A549 (cell line): Measurements from ENCODE around the gene PDPR.

ENCODE experiments used
- FOSL2 ChIP-seq, 2 experiments: fragments of 450-650 bp in 1 of 2; fragments of >200 bp in 1 of 2; sonication (Bioruptor Twin) in 1 of 2; formaldehyde crosslinking; IDR thresholded peaks; 2 replicates each; pipeline versions ENCODE4 v1.5.0 to v1.6.1; 2016 to 2020; ENCODE audit warnings: mild to moderate bottlenecking in 1 of 2, moderate library complexity in 1 of 2
- POLR2A ChIP-seq: IDR thresholded peaks from 2 replicates; pipeline ENCODE4 v1.6.1; 2012; ENCODE audit warnings: mild to moderate bottlenecking, low read length
- TF ChIP-seq, protein P1 (sequence below): fragments of 200-600 bp; sonication (generic); IDR thresholded peaks from 2 replicates; pipeline ENCODE4 v1.6.1; 2016; ENCODE audit warnings: antibody characterized with exemption, mild to moderate bottlenecking, moderate library complexity
- TF ChIP-seq, protein P2 (sequence below): fragments of >200 bp; sonication (Bioruptor Twin); formaldehyde crosslinking; IDR thresholded peaks from 3 replicates; pipeline ENCODE4 v1.5.1; 2016

DNA sequence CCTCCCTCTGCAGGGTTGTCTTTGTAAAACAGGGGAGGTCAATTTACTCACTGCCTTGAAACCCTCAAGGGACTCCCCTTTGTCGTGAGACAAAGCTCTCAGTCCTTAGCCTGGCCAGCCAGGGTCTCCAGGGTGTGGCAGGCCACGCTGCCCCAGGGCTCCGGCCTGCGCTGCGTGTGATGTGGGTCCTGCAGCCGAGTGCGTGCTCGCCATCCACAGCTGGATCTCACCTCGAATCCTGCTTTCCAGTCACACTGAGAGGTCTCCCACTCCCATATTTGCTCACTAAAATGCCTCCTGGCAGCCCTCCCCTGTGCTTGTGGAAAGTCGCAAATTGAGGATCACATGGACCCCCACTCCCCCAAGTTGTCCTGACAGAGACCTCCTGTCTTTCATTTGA is 49.5 kb downstream of the PDPR start:
- TF ChIP-seq, protein P1, sequence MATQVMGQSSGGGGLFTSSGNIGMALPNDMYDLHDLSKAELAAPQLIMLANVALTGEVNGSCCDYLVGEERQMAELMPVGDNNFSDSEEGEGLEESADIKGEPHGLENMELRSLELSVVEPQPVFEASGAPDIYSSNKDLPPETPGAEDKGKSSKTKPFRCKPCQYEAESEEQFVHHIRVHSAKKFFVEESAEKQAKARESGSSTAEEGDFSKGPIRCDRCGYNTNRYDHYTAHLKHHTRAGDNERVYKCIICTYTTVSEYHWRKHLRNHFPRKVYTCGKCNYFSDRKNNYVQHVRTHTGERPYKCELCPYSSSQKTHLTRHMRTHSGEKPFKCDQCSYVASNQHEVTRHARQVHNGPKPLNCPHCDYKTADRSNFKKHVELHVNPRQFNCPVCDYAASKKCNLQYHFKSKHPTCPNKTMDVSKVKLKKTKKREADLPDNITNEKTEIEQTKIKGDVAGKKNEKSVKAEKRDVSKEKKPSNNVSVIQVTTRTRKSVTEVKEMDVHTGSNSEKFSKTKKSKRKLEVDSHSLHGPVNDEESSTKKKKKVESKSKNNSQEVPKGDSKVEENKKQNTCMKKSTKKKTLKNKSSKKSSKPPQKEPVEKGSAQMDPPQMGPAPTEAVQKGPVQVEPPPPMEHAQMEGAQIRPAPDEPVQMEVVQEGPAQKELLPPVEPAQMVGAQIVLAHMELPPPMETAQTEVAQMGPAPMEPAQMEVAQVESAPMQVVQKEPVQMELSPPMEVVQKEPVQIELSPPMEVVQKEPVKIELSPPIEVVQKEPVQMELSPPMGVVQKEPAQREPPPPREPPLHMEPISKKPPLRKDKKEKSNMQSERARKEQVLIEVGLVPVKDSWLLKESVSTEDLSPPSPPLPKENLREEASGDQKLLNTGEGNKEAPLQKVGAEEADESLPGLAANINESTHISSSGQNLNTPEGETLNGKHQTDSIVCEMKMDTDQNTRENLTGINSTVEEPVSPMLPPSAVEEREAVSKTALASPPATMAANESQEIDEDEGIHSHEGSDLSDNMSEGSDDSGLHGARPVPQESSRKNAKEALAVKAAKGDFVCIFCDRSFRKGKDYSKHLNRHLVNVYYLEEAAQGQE, result no peak
- TF ChIP-seq FOSL2 (IDR thresholded peaks at IDR 0.05), result no peak
- no peak for TF ChIP-seq FOSL2 (CRISPR knock-in tag; IDR thresholded peaks at IDR 0.05)
- TF ChIP-seq POLR2A, result no peak
- TF ChIP-seq, protein P2, sequence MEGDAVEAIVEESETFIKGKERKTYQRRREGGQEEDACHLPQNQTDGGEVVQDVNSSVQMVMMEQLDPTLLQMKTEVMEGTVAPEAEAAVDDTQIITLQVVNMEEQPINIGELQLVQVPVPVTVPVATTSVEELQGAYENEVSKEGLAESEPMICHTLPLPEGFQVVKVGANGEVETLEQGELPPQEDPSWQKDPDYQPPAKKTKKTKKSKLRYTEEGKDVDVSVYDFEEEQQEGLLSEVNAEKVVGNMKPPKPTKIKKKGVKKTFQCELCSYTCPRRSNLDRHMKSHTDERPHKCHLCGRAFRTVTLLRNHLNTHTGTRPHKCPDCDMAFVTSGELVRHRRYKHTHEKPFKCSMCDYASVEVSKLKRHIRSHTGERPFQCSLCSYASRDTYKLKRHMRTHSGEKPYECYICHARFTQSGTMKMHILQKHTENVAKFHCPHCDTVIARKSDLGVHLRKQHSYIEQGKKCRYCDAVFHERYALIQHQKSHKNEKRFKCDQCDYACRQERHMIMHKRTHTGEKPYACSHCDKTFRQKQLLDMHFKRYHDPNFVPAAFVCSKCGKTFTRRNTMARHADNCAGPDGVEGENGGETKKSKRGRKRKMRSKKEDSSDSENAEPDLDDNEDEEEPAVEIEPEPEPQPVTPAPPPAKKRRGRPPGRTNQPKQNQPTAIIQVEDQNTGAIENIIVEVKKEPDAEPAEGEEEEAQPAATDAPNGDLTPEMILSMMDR, result no peak
